SK-N-SH (cell line): Measurements from ENCODE around the gene ALS2CL. TPM values are rescaled to one million over a fixed set of nuclear protein-coding genes. Genes with fewer than 3 reads are reported as not detected.

Experiments
- CTCF ChIA-PET: fragments of 300-600, 350-600 bp; formaldehyde crosslinking; extraction: SDS; loops from one replicate; lab custom pipeline; 2021; lab: Yijun Ruan, JAX
- POLR2A ChIA-PET: fragments of 350-600 bp; sonication (Branson Sonifier 250); formaldehyde crosslinking; extraction: SDS; loops from one replicate; lab custom pipeline; 2020; ENCODE audit warnings: antibody characterized with exemption, inconsistent platforms; lab: Yijun Ruan, JAX
- DNase-seq: peaks from one replicate; pipeline ENCODE4 v3.0.0; 2012
- H2AFZ ChIP-seq: fragments of 200-600 bp; sonication (generic); 2 replicates; pipeline ENCODE4 v1.8.1; 2016; ENCODE audit warnings: antibody characterized with exemption, mild to moderate bottlenecking, low read depth
- H3F3A ChIP-seq: fragments of 200-600 bp; sonication (generic); replicated peaks from 2 replicates; pipeline ENCODE3; 2016; ENCODE audit warnings: antibody characterized with exemption, mild to moderate bottlenecking; ENCODE audit not compliant: insufficient read depth
- H3K27ac ChIP-seq, 2 experiments: fragments of 200-500 bp in 1 of 2; fragments of 200-600 bp in 1 of 2; sonication (Bioruptor generic) in 1 of 2; sonication (generic), shearing (Covaris generic) in 1 of 2; 2 replicates each; pipeline versions ENCODE4 v1.5.1 to v1.6.1; 2014 to 2016; ENCODE audit warnings: low read depth in 2 of 2, inconsistent platforms in 1 of 2, low read length in 1 of 2, mild to moderate bottlenecking in 1 of 2, mixed read lengths in 1 of 2
- H3K27me3 ChIP-seq: fragments of 200-600 bp; sonication (generic), shearing (Covaris generic); 2 replicates; pipeline ENCODE4 v1.6.1; 2016; ENCODE audit warnings: mixed run types; ENCODE audit not compliant: insufficient read depth
- H3K36me3 ChIP-seq, 2 experiments: fragments of 200-500 bp in 1 of 2; fragments of 200-600 bp in 1 of 2; sonication (Bioruptor generic) in 1 of 2; sonication (generic) in 1 of 2; replicated peaks in 1 of 2; 2 replicates each; pipeline versions ENCODE3 to v1.5.1; 2014 to 2016; ENCODE audit warnings: low read length in 1 of 2, mild to moderate bottlenecking in 1 of 2; ENCODE audit not compliant: insufficient read depth in 2 of 2, control insufficient read depth in 1 of 2
- H3K4me1 ChIP-seq, 2 experiments: fragments of 200-500 bp in 1 of 2; fragments of 200-600 bp in 1 of 2; sonication (Bioruptor generic) in 1 of 2; sonication (generic), shearing (Covaris generic) in 1 of 2; 2 replicates each; pipeline versions ENCODE4 v1.5.1 to v1.6.1; 2014 to 2016; ENCODE audit warnings: low read depth in 1 of 2, low read length in 1 of 2, mixed run types in 1 of 2; ENCODE audit not compliant: insufficient read depth in 2 of 2, control insufficient read depth in 1 of 2
- H3K4me2 ChIP-seq: fragments of 200-600 bp; sonication (generic), shearing (Covaris generic); 2 replicates; pipeline ENCODE4 v1.6.1; 2017; ENCODE audit warnings: mixed run types
- H3K4me3 ChIP-seq, 2 experiments: fragments of 200-500 bp in 1 of 2; fragments of 200-600 bp in 1 of 2; sonication (Bioruptor generic) in 1 of 2; sonication (generic), shearing (Covaris generic) in 1 of 2; 2 replicates each; pipeline versions ENCODE4 v1.5.1 to v1.8.1; 2014 to 2016; ENCODE audit warnings: low read depth in 2 of 2, inconsistent platforms in 1 of 2, low read length in 1 of 2, mild to moderate bottlenecking in 1 of 2, mixed read lengths in 1 of 2, moderate library complexity in 1 of 2
- H3K79me2 ChIP-seq: fragments of 200-600 bp; sonication (generic); 2 replicates; pipeline ENCODE4 v1.8.1; 2017; ENCODE audit warnings: mild to moderate bottlenecking; ENCODE audit not compliant: insufficient read depth
- H3K9ac ChIP-seq: fragments of 200-600 bp; sonication (generic); 2 replicates; pipeline ENCODE4 v1.6.1; 2017; ENCODE audit warnings: mixed run types
- H3K9me2 ChIP-seq: fragments of 200-600 bp; sonication (generic); 2 replicates; pipeline ENCODE4 v1.6.1; 2017; ENCODE audit warnings: mixed run types
- H3K9me3 ChIP-seq: fragments of 200-600 bp; sonication (generic); 2 replicates; pipeline ENCODE4 v1.6.1; 2017; ENCODE audit warnings: mixed run types, mild to moderate bottlenecking, moderate library complexity
- H4K20me1 ChIP-seq: fragments of 200-600 bp; sonication (generic); 2 replicates; pipeline ENCODE4 v1.6.1; 2017; ENCODE audit warnings: mild to moderate bottlenecking, mixed run types; ENCODE audit not compliant: insufficient read depth
- FOSL2 ChIP-seq: IDR thresholded peaks from 2 replicates; pipeline ENCODE4 v1.4.0; 2012; ENCODE audit warnings: low read depth, mild to moderate bottlenecking, moderate library complexity, borderline replicate concordance
- GATA2 ChIP-seq: sonication (generic); formaldehyde crosslinking; IDR thresholded peaks from 2 replicates; pipeline ENCODE4 v1.5.0; 2020; ENCODE audit warnings: mild to moderate bottlenecking, missing genetic modification reagents
- NRF1 ChIP-seq: IDR thresholded peaks from 2 replicates; pipeline ENCODE4 v1.6.1; 2012; ENCODE audit warnings: low read depth, mild to moderate bottlenecking, low read length
- RAD21 ChIP-seq: IDR thresholded peaks from 2 replicates; pipeline ENCODE4 v1.6.1; 2012; ENCODE audit warnings: mild to moderate bottlenecking, low read length
- REST ChIP-seq: IDR thresholded peaks from 2 replicates; pipeline ENCODE4 v1.6.1; 2012; ENCODE audit warnings: mild to moderate bottlenecking, low read depth, low read length, moderate library complexity
- RFX5 ChIP-seq: IDR thresholded peaks from 2 replicates; pipeline ENCODE4 v1.6.1; 2012; ENCODE audit warnings: mild to moderate bottlenecking, improper control_type of control experiment, low read length
- SIN3A ChIP-seq: IDR thresholded peaks from 2 replicates; pipeline ENCODE4 v1.6.1; 2012; ENCODE audit warnings: low read depth, mild to moderate bottlenecking, low read length, moderate library complexity, borderline replicate concordance
- TEAD4 ChIP-seq: IDR thresholded peaks from 2 replicates; pipeline ENCODE4 v1.4.0; 2012; ENCODE audit warnings: mild to moderate bottlenecking, borderline replicate concordance; ENCODE audit not compliant: insufficient read depth
- USF1 ChIP-seq: IDR thresholded peaks from 2 replicates; pipeline ENCODE4 v1.4.0; 2012; ENCODE audit warnings: low read depth, borderline replicate concordance
- WGBS: methylation state at CpG from one replicate; pipeline ENCODE4 v1.1.6; 2017; ENCODE audit warnings: low lambda C conversion rate; 5-methylcytosine and 5-hydroxymethylcytosine counted together
- polyA plus RNA-seq, 3 experiments: library from polyadenylated mRNA; depleted of rRNA; stranded (reverse); fragments of >200 nt; gene quantifications; 2 replicates each; pipeline ENCODE4 v1.2.3, GENCODE V29; 2012
- TF ChIP-seq, protein P1 (sequence below): IDR thresholded peaks from 2 replicates; pipeline ENCODE4; 2012
- TF ChIP-seq, protein P2 (sequence below): IDR thresholded peaks from 2 replicates; pipeline ENCODE4 v1.4.0; 2012; ENCODE audit warnings: low read depth

ALS2CL gene
- polyA plus RNA-seq, 1 of the 3 experiments (the other 2 are of a cell fraction) = 0.18 TPM

- TF ChIP-seq RAD21 (no peak), NRF1 (no peak), REST (no peak), GATA2 (CRISPR knock-in tag) (no peak)
- TF ChIP-seq, protein P1, sequence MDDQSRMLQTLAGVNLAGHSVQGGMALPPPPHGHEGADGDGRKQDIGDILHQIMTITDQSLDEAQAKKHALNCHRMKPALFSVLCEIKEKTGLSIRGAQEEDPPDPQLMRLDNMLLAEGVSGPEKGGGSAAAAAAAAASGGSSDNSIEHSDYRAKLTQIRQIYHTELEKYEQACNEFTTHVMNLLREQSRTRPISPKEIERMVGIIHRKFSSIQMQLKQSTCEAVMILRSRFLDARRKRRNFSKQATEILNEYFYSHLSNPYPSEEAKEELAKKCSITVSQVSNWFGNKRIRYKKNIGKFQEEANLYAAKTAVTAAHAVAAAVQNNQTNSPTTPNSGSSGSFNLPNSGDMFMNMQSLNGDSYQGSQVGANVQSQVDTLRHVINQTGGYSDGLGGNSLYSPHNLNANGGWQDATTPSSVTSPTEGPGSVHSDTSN = no peak
- TF ChIP-seq, all 33 proteins: peak for 0
Measured at GRCh38 chr3:46664971-46665762, 28.3 kb downstream of the ALS2CL start (continued).

DNA sequence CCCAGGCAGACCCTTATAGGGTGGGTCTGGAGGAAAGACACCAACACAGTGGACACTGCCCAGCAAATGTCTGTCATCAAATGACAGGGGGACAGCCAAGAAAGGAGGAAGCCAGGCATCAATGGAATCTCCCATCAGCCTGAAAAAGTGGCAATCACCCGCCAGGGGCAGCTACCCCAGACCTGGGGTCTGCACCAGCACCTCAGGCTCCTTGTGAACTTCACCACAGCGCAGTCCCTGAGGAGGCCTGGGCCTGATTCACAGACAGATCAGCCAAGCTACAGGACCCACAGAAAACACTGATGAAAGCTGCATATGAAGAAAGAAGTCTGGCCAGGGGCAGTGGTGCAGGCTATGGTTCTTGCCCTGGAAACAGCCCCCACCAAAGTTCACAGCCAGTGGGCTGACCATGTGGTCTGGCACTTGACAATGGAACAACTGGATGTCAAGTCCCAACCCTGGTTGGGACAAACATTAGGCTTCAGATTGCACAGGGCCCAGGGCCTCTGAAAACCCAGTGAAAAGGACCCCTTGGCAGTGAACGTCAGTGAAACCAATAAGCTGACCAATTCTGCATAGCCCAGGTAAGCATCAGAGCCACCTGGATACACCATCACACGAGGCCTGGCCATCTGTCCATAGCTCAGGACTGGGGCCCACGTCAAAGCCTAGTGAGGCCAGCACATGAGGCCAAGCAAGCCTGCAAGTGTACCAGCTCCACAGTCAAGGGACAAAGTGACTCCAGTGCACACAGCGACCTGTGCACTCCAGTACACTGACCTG, 29.1 kb downstream of the ALS2CL start:
- H3K9me3 ChIP-seq = no peaks in the 10 kb centered on the region
- H3K79me2 ChIP-seq = no peaks in the 10 kb centered on the region
- ChIA-PET POLR2A (interaction anchor here (0.9 kb wide), 1 partner anchor 38 kb away, joined by 3 read pairs; no protein-coding TSS in a partner anchor), CTCF (interaction anchor here (0.9 to 5.1 kb wide), 13 partner anchors 10 to 335 kb away, joined by 3 to 54 read pairs (median 6); partner anchors contain the start of genes ALS2CL and TMIE)
- H3K9ac ChIP-seq = no peak overlapping the region
- no peaks in the 10 kb centered on the region for H3K36me3 ChIP-seq
- H3K27ac ChIP-seq = peak overlapping the region in 1 of 2 experiments; percentile 16; a peak in 1 of 4 replicates
- H3K4me3 ChIP-seq = no peak overlapping the region
- TF ChIP-seq GATA2 (CRISPR knock-in tag) (no peak), FOSL2 (no peak), SIN3A (no peak), USF1 (no peak), TEAD4 (no peak), RFX5 (no peak)
- TF ChIP-seq, protein P2, sequence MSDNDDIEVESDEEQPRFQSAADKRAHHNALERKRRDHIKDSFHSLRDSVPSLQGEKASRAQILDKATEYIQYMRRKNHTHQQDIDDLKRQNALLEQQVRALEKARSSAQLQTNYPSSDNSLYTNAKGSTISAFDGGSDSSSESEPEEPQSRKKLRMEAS = no peak
- no peak overlapping the region for H3K4me2 ChIP-seq
- WGBS = 51% methylated on average over 3 of the region's 6 CpGs
- peak; percentile 4 for DNase-seq
- H3K27me3 ChIP-seq = no peaks in the 10 kb centered on the region
- no peak overlapping the region for H2AFZ ChIP-seq
- H4K20me1 ChIP-seq = no peaks in the 10 kb centered on the region
- no peaks in the 10 kb centered on the region for H3K9me2 ChIP-seq
- H3F3A ChIP-seq = no peaks in the 10 kb centered on the region
- H3K4me1 ChIP-seq = peaks cover 0 to 70% of the 10 kb centered on the region in 2 experiments; a peak in 1 of 4 replicates
